GM12878 (cell line): ENCODE data around the gene SMAD9. TPM values are rescaled to one million over a fixed set of nuclear protein-coding genes. Genes with fewer than 3 reads are reported as not detected.

Source experiments
- ATAC-seq: fragments of 200-7000 bp; cut with Tn5 transposase; 3 replicates; pipeline ENCODE4 v1.9.1; 2020; ENCODE audit warnings: mild to moderate bottlenecking, moderate library complexity
- BruUV-seq: library from RNA; stranded (reverse); fragments of 400-500 nt; replicated peaks from 2 replicates; lab custom pipeline; 2021; lab: Mats Ljungman, UMichigan
- CTCF ChIA-PET: fragments of 300-600 bp; sonication (Branson Sonifier 250); formaldehyde crosslinking; extraction: SDS; loops from one replicate; lab custom pipeline; 2021; ENCODE audit warnings: inconsistent platforms; lab: Yijun Ruan, JAX
- POLR2A ChIA-PET: fragments of 350-600 bp; formaldehyde crosslinking; extraction: SDS; loops from one replicate; lab custom pipeline; 2021; ENCODE audit warnings: inconsistent platforms; lab: Charles Lee
- RAD21 ChIA-PET: fragments of 300-600 bp; sonication (Branson Sonifier 250); formaldehyde crosslinking; loops from one replicate; lab custom pipeline; 2023; ENCODE audit warnings: antibody characterized with exemption; ENCODE audit not compliant: unreplicated experiment; lab: Charles Lee
- SMC1A ChIA-PET: fragments of 300-600 bp; sonication (Branson Sonifier 250); formaldehyde crosslinking; loops from one replicate; lab custom pipeline; 2023; ENCODE audit not compliant: unreplicated experiment, uncharacterized antibody; lab: Charles Lee
- DNase-seq: peaks from one replicate; pipeline ENCODE4 v3.0.0-alpha.2; 2011; ENCODE audit warnings: low read depth, low spot score
- FAIRE-seq: peaks from 3 replicates; lab custom pipeline; 2011; peaks lifted over from hg19 to GRCh38; lab: Jason Lieb, UNC
- H2AFZ ChIP-seq: 2 replicates; pipeline ENCODE4 v1.6.0; 2011; ENCODE audit warnings: low read depth, low read length, control low read depth; ENCODE audit not compliant: control insufficient read depth
- H3K27ac ChIP-seq: 2 replicates; pipeline ENCODE4 v1.5.1; 2011; ENCODE audit warnings: control low read depth; ENCODE audit not compliant: control insufficient read depth, insufficient read depth
- H3K27me3 ChIP-seq, 2 experiments: replicated peaks in 1 of 2; 2 replicates each; pipeline versions ENCODE4 v1.6.0 to v1.6.1; 2011; ENCODE audit warnings: low read length in 1 of 2; ENCODE audit not compliant: control insufficient read depth in 2 of 2, insufficient read depth in 2 of 2
- H3K36me3 ChIP-seq, 2 experiments: 2 replicates each; pipeline ENCODE4 v1.5.1; 2011; ENCODE audit warnings: low read length in 1 of 2; ENCODE audit not compliant: control insufficient read depth in 2 of 2, insufficient read depth in 2 of 2
- H3K4me1 ChIP-seq: 2 replicates; pipeline ENCODE4 v1.6.1; 2011; ENCODE audit warnings: mild to moderate bottlenecking, low read length, moderate library complexity, mixed read lengths; ENCODE audit not compliant: control insufficient read depth, insufficient read depth
- H3K4me2 ChIP-seq: 2 replicates; pipeline ENCODE4 v1.6.0; 2011; ENCODE audit warnings: control low read depth; ENCODE audit not compliant: control insufficient read depth, insufficient read depth
- H3K4me3 ChIP-seq: fragments of 200-600 bp; sonication (generic); 2 replicates; pipeline ENCODE4 v1.5.1; 2016
- H3K79me2 ChIP-seq: 2 replicates; pipeline ENCODE4 v1.6.0; 2011; ENCODE audit warnings: low read length; ENCODE audit not compliant: control insufficient read depth, insufficient read depth
- H3K9ac ChIP-seq: 2 replicates; pipeline ENCODE4 v1.8.0; 2011; ENCODE audit warnings: low read length, control low read depth, mixed read lengths; ENCODE audit not compliant: control insufficient read depth, insufficient read depth
- H3K9me3 ChIP-seq: replicated peaks from 3 replicates; pipeline ENCODE4 v1.5.1; 2011; ENCODE audit warnings: mild to moderate bottlenecking, low read length; ENCODE audit not compliant: control insufficient read depth, insufficient read depth
- H4K20me1 ChIP-seq: 2 replicates; pipeline ENCODE4 v1.6.0; 2011; ENCODE audit not compliant: control insufficient read depth, insufficient read depth
- BMI1 ChIP-seq: fragments of 450-650 bp; IDR thresholded peaks from 2 replicates; pipeline ENCODE4 v1.6.1; 2016; ENCODE audit warnings: mild to moderate bottlenecking, moderate library complexity, borderline replicate concordance
- GABPA ChIP-seq: IDR thresholded peaks from 2 replicates; pipeline ENCODE4 v1.6.1; 2014; ENCODE audit warnings: antibody characterized with exemption, low read depth, mild to moderate bottlenecking, inconsistent platforms
- MYB ChIP-seq: fragments of 150-350 bp; IDR thresholded peaks from 2 replicates; pipeline ENCODE4 v1.6.1; 2014; ENCODE audit warnings: mild to moderate bottlenecking, low read depth, low read length, borderline replicate concordance
- NFYA ChIP-seq: IDR thresholded peaks from 2 replicates; pipeline ENCODE4 v1.6.1; 2011; ENCODE audit warnings: low read depth, mild to moderate bottlenecking, low read length, improper control_type of control experiment, borderline replicate concordance
- SIX5 ChIP-seq: IDR thresholded peaks from 2 replicates; pipeline ENCODE4 v1.6.1; 2011; ENCODE audit warnings: mild to moderate bottlenecking, low read depth, low read length, moderate library complexity; ENCODE audit not compliant: severe bottlenecking
- WGBS: methylation state at CpG from one replicate; pipeline ENCODE4 v1.1.6; 2016; ENCODE audit warnings: low lambda C conversion rate; ENCODE audit not compliant: insufficient replicate concordance, insufficient coverage; ENCODE audit errors: missing lambda C conversion rate; 5-methylcytosine and 5-hydroxymethylcytosine counted together
- in situ Hi-C: fragments of 300-500 bp; cut with MboI; formaldehyde crosslinking; loops from 9 replicates; pipeline ENCODE4 v1.14.3; 2018; ENCODE audit warnings: mixed read lengths
- intact Hi-C: fragments of 100-400 bp; cut with micrococcal nuclease; formaldehyde crosslinking; loops from one replicate; pipeline ENCODE4 v1.14.2; 2022; ENCODE audit not compliant: unreplicated experiment
- polyA plus RNA-seq, 11 experiments: library from polyadenylated mRNA; depleted of rRNA in 4 of 11; unstranded in 6 of 11; stranded (reverse) in 5 of 11; fragments of >200 nt; fragmentation: Nextera tagmentation in 4 of 11; fragmentation: Illumina TruSeq in 1 of 11; extraction: Ambion mirVana in 4 of 11; extraction: Trizol in 1 of 11; gene quantifications; 1 replicate in 1 of 11; 2 replicates in 10 of 11; pipeline versions ENCODE4 v1.2.1 to v1.2.3, GENCODE V29; 2011 to 2016; ENCODE audit warnings: inconsistent platforms in 2 of 11, missing spikeins in 2 of 11, low read depth in 1 of 11
- total RNA-seq, 4 experiments: library from RNA; depleted of rRNA in 3 of 4; stranded (reverse); fragments of >200 nt in 3 of 4; fragmentation: Illumina TruSeq in 1 of 4; extraction: Trizol in 1 of 4; gene quantifications; 2 replicates each; pipeline versions ENCODE4 v1.2.1 to v1.2.3, GENCODE V29; 2013 to 2021
- TF ChIP-seq, protein P1 (sequence below): fragments of 450-650 bp; formaldehyde crosslinking; IDR thresholded peaks from 2 replicates; pipeline ENCODE4 v1.4.0; 2020; ENCODE audit warnings: mild to moderate bottlenecking, moderate library complexity
- TF ChIP-seq, protein P2 (sequence below): fragments of 450-650 bp; formaldehyde crosslinking; IDR thresholded peaks from 2 replicates; pipeline ENCODE4 v1.5.0; 2022; ENCODE audit warnings: mild to moderate bottlenecking, missing genetic modification characterization

Gene SMAD9
- total and polyA plus RNA-seq, 10 of the 15 experiments (the other 5 are each of a cell fraction or from before 2014, with no cell fraction given): 0.22 to 0.69 (median 0.42) TPM; not detected in 6

DNA sequence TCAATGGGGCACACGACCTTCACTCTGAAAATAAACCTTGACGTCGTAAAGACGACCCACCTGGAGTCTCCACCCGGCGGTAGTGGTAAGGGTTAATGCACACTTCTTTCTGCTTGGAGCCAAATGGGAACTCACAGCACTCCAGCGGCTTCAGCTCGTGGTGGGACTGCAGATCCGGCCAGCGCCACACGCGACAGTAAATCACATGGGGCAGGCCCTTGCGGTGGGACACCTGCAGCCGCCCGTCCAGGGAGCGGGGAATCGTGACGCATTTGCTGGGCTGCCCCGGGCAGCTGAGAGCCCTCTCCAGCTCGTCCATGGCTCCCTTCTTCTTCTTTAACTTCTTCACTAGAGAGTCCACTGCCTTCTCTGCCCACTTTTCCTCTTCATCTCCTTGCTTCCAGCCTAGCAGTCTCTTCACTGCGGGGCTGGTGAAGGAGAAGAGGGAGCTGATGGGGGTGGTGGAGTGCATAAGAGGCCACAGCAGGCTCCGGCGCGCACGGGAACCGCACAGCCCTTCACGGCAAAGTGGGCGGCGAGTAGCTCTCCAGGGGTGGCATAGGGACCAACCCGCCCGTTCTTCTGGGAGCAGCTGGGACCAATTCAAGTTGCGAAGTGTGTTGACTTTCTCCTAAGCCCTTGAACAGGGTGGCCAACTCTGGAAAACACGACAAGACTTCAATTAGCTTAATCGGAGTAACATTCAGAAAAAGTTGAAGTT is 40.7 kb downstream of the SMAD9 start (continued):
- TF ChIP-seq GABPA (no peak), SIX5 (no peak), NFYA (no peak)

DNA sequence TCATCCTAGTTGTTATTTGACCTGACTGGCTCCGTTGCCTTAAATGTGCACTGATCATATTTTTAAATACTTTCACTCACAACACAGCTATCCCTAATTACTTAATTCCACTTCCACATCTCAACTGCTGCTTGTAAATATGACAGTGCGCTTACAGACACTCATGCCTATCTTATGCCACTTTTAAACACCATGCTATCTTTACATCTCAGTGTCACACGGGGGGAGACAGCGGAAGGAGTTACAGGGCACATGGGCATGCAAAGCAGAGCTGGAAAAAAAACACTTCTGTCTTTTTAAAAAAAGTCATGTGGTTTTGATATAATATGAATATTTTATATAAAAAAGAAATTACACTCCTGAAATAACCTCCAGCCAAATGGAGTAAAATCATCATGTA is 44.1 kb downstream of the SMAD9 start:
- H3K36me3 ChIP-seq: no peaks in the 10 kb centered on the region
- no peaks in the 10 kb centered on the region for H3K9me3 ChIP-seq
- no peak overlapping the region for H3K27ac ChIP-seq
- TF ChIP-seq MYB (no peak), BMI1 (no peak)
- TF ChIP-seq, protein P1, sequence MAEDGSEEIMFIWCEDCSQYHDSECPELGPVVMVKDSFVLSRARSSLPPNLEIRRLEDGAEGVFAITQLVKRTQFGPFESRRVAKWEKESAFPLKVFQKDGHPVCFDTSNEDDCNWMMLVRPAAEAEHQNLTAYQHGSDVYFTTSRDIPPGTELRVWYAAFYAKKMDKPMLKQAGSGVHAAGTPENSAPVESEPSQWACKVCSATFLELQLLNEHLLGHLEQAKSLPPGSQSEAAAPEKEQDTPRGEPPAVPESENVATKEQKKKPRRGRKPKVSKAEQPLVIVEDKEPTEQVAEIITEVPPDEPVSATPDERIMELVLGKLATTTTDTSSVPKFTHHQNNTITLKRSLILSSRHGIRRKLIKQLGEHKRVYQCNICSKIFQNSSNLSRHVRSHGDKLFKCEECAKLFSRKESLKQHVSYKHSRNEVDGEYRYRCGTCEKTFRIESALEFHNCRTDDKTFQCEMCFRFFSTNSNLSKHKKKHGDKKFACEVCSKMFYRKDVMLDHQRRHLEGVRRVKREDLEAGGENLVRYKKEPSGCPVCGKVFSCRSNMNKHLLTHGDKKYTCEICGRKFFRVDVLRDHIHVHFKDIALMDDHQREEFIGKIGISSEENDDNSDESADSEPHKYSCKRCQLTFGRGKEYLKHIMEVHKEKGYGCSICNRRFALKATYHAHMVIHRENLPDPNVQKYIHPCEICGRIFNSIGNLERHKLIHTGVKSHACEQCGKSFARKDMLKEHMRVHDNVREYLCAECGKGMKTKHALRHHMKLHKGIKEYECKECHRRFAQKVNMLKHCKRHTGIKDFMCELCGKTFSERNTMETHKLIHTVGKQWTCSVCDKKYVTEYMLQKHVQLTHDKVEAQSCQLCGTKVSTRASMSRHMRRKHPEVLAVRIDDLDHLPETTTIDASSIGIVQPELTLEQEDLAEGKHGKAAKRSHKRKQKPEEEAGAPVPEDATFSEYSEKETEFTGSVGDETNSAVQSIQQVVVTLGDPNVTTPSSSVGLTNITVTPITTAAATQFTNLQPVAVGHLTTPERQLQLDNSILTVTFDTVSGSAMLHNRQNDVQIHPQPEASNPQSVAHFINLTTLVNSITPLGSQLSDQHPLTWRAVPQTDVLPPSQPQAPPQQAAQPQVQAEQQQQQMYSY (CRISPR knock-in tag): no peak
- TF ChIP-seq, protein P2, sequence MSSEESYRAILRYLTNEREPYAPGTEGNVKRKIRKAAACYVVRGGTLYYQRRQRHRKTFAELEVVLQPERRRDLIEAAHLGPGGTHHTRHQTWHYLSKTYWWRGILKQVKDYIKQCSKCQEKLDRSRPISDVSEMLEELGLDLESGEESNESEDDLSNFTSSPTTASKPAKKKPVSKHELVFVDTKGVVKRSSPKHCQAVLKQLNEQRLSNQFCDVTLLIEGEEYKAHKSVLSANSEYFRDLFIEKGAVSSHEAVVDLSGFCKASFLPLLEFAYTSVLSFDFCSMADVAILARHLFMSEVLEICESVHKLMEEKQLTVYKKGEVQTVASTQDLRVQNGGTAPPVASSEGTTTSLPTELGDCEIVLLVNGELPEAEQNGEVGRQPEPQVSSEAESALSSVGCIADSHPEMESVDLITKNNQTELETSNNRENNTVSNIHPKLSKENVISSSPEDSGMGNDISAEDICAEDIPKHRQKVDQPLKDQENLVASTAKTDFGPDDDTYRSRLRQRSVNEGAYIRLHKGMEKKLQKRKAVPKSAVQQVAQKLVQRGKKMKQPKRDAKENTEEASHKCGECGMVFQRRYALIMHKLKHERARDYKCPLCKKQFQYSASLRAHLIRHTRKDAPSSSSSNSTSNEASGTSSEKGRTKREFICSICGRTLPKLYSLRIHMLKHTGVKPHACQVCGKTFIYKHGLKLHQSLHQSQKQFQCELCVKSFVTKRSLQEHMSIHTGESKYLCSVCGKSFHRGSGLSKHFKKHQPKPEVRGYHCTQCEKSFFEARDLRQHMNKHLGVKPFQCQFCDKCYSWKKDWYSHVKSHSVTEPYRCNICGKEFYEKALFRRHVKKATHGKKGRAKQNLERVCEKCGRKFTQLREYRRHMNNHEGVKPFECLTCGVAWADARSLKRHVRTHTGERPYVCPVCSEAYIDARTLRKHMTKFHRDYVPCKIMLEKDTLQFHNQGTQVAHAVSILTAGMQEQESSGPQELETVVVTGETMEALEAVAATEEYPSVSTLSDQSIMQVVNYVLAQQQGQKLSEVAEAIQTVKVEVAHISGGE (CRISPR knock-in tag): no peak
- H2AFZ ChIP-seq: no peak overlapping the region
- H3K4me3 ChIP-seq: no peak overlapping the region
- H3K9ac ChIP-seq: no peak overlapping the region
- ChIA-PET CTCF (no interaction called here), RAD21 (no interaction called here), POLR2A (no interaction called here), SMC1A (interaction anchor here (1.9 kb wide), 1 partner anchor 9 kb away, joined by 4 read pairs; no protein-coding TSS in a partner anchor)
- BruUV-seq: no TSS peak
- no peak overlapping the region for H3K4me2 ChIP-seq
- ATAC-seq: no peak
- H3K27me3 ChIP-seq: peaks cover 0 to 4% of the 10 kb centered on the region in 2 experiments; a peak in 2 of 4 replicates
- H3K79me2 ChIP-seq: no peaks in the 10 kb centered on the region
- no peaks in the 10 kb centered on the region for H4K20me1 ChIP-seq
- no peaks in the 10 kb centered on the region for H3K4me1 ChIP-seq
- WGBS: 54% methylated on average over 4 of the region's 4 CpGs
- intact Hi-C loops: no loop called here
- in situ Hi-C loops: no loop called here
- FAIRE-seq: no peak
- no peak for DNase-seq
